Peyer's patch (tissue), 4 donors: ENCODE results near the gene GRK2.

ENCODE experiments used
- POLR2A ChIP-seq, 2 donors: fragments of 450-650 bp; IDR thresholded peaks; one replicate each; pipeline ENCODE4 v1.5.1; 2017; ENCODE audit warnings: antibody characterized with exemption in 2 of 2, mild to moderate bottlenecking in 2 of 2, moderate library complexity in 2 of 2
- TF ChIP-seq, protein P1 (sequence below), 6 experiments: fragments of 450-650 bp in 4 of 6; fragments of 200-600 bp in 2 of 6; sonication (generic) in 1 of 6; IDR thresholded peaks; one replicate each; pipeline ENCODE4 v1.5.1; 2017 to 2019; ENCODE audit warnings: antibody characterized with exemption in 6 of 6, mild to moderate bottlenecking in 3 of 6, moderate library complexity in 1 of 6

DNA sequence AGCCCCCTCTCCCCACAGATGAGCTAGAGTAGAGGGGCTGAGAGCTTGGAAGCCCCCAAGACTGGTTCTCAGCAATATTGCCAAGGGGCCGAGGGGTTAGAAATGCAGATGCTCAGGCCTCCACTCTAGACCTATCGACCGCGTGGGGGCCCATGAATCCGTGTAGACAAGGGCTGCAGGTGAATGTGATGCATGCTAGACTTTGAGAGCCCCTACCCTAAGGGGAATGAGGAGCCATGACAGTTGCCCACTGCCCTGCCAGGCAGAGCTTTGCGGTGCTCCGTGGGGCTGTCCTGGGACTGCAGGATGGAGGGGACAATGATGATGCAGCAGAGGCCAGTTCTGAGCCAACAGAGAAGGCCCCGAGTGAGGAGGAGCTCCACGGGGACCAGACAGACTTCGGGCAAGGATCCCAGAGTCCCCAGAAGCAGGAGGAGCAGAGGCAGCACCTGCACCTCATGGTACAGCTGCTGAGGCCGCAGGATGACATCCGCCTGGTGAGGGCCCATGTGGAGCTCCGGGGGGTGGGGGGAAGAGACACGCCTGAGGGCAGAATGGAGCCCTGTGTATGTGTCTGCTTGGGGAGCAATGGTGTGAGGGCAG is 38.3 kb downstream of the GRK2 start:
- no peak for TF ChIP-seq POLR2A (IDR thresholded peaks at IDR 0.05)
- TF ChIP-seq, protein P1, sequence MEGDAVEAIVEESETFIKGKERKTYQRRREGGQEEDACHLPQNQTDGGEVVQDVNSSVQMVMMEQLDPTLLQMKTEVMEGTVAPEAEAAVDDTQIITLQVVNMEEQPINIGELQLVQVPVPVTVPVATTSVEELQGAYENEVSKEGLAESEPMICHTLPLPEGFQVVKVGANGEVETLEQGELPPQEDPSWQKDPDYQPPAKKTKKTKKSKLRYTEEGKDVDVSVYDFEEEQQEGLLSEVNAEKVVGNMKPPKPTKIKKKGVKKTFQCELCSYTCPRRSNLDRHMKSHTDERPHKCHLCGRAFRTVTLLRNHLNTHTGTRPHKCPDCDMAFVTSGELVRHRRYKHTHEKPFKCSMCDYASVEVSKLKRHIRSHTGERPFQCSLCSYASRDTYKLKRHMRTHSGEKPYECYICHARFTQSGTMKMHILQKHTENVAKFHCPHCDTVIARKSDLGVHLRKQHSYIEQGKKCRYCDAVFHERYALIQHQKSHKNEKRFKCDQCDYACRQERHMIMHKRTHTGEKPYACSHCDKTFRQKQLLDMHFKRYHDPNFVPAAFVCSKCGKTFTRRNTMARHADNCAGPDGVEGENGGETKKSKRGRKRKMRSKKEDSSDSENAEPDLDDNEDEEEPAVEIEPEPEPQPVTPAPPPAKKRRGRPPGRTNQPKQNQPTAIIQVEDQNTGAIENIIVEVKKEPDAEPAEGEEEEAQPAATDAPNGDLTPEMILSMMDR (IDR thresholded peaks at IDR 0.05): no peak
